Right lobe of liver (tissue), 4 donors: ENCODE results near the gene XRN1.

Experiments used
- POLR2A ChIP-seq: fragments of 450-650 bp; IDR thresholded peaks from one replicate; pipeline ENCODE4 v1.6.1; 2017; ENCODE audit warnings: antibody characterized with exemption, mild to moderate bottlenecking
- TF ChIP-seq, protein P1 (sequence below), 4 donors: fragments of 200-600 bp in 3 of 4; fragments of 450-650 bp in 1 of 4; IDR thresholded peaks; one replicate each; pipeline versions ENCODE4 v1.5.1 to v1.8.0; 2016 to 2022; ENCODE audit warnings: antibody characterized with exemption in 4 of 4, mild to moderate bottlenecking in 2 of 4
- donor health status: DM: no; HTN: no; CAD: no.
- donor health status: DM: no; HTN: no; CAD: no.
- donor health status: DM: no; HTN: yes; CAD: no.

- TF ChIP-seq, protein P1, sequence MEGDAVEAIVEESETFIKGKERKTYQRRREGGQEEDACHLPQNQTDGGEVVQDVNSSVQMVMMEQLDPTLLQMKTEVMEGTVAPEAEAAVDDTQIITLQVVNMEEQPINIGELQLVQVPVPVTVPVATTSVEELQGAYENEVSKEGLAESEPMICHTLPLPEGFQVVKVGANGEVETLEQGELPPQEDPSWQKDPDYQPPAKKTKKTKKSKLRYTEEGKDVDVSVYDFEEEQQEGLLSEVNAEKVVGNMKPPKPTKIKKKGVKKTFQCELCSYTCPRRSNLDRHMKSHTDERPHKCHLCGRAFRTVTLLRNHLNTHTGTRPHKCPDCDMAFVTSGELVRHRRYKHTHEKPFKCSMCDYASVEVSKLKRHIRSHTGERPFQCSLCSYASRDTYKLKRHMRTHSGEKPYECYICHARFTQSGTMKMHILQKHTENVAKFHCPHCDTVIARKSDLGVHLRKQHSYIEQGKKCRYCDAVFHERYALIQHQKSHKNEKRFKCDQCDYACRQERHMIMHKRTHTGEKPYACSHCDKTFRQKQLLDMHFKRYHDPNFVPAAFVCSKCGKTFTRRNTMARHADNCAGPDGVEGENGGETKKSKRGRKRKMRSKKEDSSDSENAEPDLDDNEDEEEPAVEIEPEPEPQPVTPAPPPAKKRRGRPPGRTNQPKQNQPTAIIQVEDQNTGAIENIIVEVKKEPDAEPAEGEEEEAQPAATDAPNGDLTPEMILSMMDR (IDR thresholded peaks at IDR 0.05): no peak
- no peak for TF ChIP-seq POLR2A
These were observed 12.9 kb upstream of the XRN1 start for GRCh38 chr3:142460689-142461088.
